Urinary bladder (tissue), 4 donors: ENCODE measurements around the gene DCAF8. TPM values are rescaled to one million over a fixed set of nuclear protein-coding genes. Genes with fewer than 3 reads are reported as not detected.

Source experiments
- DNase-seq: peaks from one replicate; pipeline ENCODE4 v3.0.0-alpha.2; 2015; ENCODE audit errors: extremely low spot score
- H3K27ac ChIP-seq: one replicate; pipeline ENCODE4 v1.5.1; 2013; ENCODE audit warnings: low read depth, mild to moderate bottlenecking, moderate library complexity
- H3K36me3 ChIP-seq: one replicate; pipeline ENCODE4 v1.6.1; 2013; ENCODE audit warnings: mild to moderate bottlenecking, moderate library complexity; ENCODE audit not compliant: insufficient read depth
- H3K4me1 ChIP-seq: one replicate; pipeline ENCODE4 v1.6.1; 2013; ENCODE audit warnings: mild to moderate bottlenecking, moderate library complexity; ENCODE audit not compliant: insufficient read depth
- H3K4me3 ChIP-seq: one replicate; pipeline ENCODE4 v1.5.1; 2013; ENCODE audit warnings: low read depth, low read length
- whole genome bisulfite sequencing: extraction: QIAGEN DNeasy Blood & Tissue Kit; methylation state at CpG from one replicate; pipeline ENCODE4 v1.1.7; 2013; 5-methylcytosine and 5-hydroxymethylcytosine counted together
- polyA plus RNA-seq: library from polyadenylated mRNA; stranded (reverse); fragments of 200-250 nt; gene quantifications from one replicate; pipeline ENCODE4 v1.2.3, GENCODE V29; 2013
- total RNA-seq: library from RNA; depleted of rRNA; stranded (reverse); fragments of >200 nt; gene quantifications from one replicate; pipeline ENCODE4 v1.2.3, GENCODE V29; 2014
- donor health status: healthy with polysubstance abuse.
- donor health status: healthy.

DCAF8 gene
- total and polyA plus RNA-seq, 2 donors = 92.9 to 123 TPM

DNA sequence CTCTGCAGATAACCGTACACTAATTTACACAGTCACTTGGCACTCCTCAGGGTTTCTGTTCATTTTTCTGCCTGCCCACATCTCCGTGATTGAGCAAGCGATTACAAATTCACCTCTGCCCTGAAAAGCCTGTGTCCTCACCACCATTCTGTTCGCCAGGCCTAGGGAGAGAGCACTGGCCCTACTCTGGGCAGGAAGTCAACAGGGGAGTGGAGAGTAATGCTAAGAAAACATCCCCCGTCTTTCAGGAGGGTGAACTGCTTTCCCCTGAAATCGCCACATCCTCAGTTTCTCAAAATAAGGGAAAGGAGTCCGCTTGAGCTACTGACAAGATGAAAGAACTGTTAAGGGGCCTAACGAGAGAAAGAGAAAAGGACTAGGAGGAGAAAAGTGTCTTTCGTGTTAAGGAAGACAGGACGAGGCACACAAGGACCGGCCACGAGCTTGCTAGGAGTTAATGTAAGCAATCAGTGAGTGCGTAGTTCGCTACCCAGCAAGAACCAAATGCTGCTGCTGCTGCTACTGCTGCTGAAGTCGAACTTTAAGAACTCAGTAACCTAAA lies 22.0 kb upstream of the DCAF8 start:
- Histone ChIP-seq H3K27ac (no peak overlapping the region), H3K4me1 (no peaks in the 10 kb centered on the region), H3K36me3 (no peaks in the 10 kb centered on the region), H3K4me3 (peak overlapping the region; percentile 75)
- DNase-seq = peak; percentile 23
- WGBS = under 1% methylated on average over 15 of the region's 15 CpGs

DNA sequence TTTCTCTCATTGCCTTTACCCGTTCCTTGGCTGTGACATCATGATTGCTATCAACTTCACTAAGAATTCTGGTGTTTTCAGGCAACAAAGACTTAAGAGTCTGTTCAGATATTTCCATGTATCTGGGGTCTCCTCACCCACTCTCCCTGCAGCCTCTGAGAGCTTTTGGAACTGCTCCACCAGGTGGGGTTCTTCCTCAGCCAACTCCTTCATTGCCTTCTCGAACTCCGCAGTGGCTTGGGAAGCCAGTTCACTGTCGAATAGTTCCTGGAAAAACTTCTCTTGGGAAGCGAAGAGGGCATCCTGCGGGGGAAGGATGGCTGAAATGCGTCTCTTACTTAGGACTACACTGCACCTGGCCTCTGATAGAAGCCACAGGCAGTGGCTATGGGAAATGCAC lies 20.5 kb upstream of the DCAF8 start:
- no peak for DNase-seq
- H3K4me1 ChIP-seq = no peaks in the 10 kb centered on the region
- H3K4me3 ChIP-seq = no peak overlapping the region
- H3K27ac ChIP-seq = no peak overlapping the region
- H3K36me3 ChIP-seq = peaks cover 1% of the 10 kb centered on the region
- 88% methylated on average over 7 of the region's 7 CpGs for WGBS

DNA sequence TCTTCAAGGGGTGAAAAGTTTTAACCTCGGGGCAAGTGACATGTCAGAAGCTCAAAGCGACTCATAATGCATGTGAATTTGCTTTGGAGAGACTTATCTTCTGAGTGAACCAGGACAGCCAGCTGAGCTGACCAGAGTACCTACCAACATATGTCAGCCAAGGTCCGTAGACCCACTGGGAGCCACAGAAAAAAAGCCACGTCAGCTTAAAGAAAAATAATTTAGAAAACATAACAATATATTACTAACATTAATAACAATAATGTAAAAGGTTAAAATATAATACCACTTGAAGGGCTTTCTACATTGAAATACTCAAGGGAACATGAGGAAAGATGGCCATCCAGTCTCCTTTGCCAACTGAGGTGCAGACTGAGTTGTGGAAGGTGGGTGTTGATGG lies 15.6 kb upstream of the DCAF8 start:
- 92% methylated on average over 4 of the region's 4 CpGs for WGBS
- Histone ChIP-seq H3K4me3 (no peak overlapping the region), H3K4me1 (no peaks in the 10 kb centered on the region), H3K36me3 (peaks cover 2% of the 10 kb centered on the region), H3K27ac (no peak overlapping the region)
- no peak for DNase-seq

DNA sequence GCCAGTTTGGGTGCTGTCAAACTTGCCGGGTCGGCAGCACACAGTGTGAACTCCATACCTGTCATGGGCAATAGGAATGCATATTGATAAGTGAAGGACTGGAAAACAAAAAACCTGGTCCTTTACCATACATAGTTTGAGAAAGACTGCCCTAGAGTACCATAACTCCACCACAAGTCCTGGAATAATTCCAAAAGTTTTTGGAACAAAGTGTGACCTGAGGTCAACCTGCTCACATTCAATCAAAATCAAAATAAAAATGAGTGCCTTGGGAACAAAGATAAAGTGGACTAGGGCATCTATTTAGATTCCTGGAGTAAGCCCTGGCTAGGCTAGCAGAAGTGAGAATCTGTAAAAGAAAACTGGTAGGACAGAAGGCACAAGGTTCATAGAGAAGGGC lies 15.0 kb upstream of the DCAF8 start:
- Histone ChIP-seq H3K36me3 (peaks cover 2% of the 10 kb centered on the region), H3K4me3 (no peak overlapping the region), H3K4me1 (no peaks in the 10 kb centered on the region), H3K27ac (no peak overlapping the region)
- WGBS = 90% methylated on average over 2 of the region's 2 CpGs
- no peak for DNase-seq

DNA sequence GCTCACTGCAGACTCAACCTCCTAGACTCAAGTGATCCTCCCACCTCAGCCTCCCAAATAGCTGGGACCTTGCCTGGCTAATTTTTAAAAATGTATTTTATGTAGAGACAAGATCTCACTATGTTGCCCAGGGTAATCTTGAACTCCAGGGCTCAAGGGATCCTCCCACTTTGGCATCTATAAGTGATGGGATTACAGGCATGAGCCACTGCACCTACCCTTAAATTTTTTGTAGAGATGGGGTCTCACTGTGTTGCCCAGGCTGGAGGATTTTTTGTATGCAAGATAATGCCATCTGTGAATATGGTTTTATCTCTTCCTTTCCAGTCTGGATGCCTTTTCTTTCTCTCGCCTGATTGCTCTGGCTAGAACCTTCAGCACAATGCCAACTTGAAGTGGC lies 8.7 kb upstream of the DCAF8 start:
- Histone ChIP-seq H3K4me1 (no peaks in the 10 kb centered on the region), H3K27ac (no peak overlapping the region), H3K36me3 (no peaks in the 10 kb centered on the region), H3K4me3 (no peak overlapping the region)
- no peak for DNase-seq
- 92% methylated on average over 1 of the region's 1 CpG for WGBS

DNA sequence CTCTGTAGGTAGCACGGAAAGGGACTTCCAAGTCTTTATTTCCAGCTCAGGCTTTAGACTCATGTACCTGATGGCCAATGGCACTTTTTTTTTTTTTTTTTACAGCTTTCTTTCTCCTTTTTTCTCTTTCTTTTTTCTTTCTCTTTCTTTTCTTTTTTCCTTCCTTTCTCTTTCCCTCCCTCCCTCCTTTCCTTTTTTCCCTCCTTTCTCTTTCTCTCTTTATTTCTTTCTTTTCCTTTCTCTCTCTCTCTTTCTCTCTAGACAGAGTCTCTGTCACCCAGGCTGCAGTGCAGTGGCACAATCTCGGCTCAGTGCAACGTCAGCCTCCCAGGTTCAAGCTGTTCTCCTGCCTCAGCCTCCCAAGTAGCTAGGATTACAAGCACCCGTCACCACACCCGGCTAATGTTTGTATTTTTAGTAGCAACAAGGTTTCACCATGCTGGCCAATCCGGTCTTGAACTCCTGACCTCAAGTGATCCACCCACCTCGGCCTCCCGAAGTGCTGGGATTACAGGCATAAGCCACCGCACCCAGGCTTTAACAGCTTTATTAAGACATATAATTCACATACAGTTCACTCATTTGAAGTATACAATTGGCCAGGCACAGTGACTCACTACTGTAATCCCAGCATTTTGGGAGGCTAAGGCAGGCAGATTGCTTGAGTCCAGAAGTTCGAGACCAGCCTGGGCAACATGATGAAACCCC lies 5.1 kb upstream of the DCAF8 start:
- no peak for DNase-seq
- 68% methylated on average over 10 of the region's 10 CpGs for WGBS
- Histone ChIP-seq H3K4me1 (no peaks in the 10 kb centered on the region), H3K4me3 (no peak overlapping the region), H3K36me3 (no peaks in the 10 kb centered on the region), H3K27ac (no peak overlapping the region)

DNA sequence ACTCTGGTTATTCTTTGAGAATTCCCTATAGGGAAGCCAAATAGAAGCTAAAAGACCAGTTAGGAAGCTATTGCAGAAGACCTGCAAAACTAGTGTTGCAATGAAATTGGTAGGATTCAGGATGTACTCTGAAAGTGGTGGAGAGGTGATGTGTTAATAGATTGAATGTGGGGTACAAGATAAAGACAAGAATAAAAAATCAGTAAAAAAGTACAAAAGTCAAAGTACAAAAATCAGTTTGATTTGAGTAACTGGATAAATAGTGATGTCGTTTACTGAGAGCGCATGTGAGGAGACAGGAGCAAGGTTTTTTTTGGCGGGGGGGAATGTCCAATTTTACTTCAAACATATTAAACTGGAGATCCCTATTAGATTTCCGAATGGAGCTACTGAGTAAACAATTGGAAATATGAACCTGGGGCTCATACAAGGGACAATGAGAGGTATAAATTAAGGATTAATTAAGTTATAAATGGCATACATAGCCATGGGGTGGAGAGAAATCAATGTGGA lies 2.5 kb upstream of the DCAF8 start:
- no peak for DNase-seq
- 79% methylated on average over 4 of the region's 4 CpGs for whole genome bisulfite sequencing
- H3K36me3 ChIP-seq = no peaks in the 10 kb centered on the region
- H3K4me1 ChIP-seq = no peaks in the 10 kb centered on the region
- no peak overlapping the region for H3K27ac ChIP-seq
- no peak overlapping the region for H3K4me3 ChIP-seq

DNA sequence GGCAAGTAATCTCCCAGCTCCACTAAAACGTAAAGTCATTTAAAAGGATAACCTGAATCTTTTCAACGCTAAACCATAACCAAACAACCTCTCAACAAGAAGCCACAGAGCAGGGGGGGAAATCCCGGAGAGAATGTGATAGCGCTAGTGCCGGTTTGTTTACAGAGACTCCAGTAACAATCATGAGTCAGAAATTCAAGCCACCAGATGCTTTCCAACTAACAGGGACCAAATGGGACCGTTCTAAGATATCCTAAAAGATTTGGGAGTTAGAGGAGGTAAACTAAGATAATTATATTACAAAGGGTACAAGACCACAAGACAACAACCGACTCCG lies 825 bp downstream of the DCAF8 start:
- no peaks in the 10 kb centered on the region for H3K36me3 ChIP-seq
- H3K27ac ChIP-seq = peak overlapping the region; percentile 93
- WGBS = 0% methylated on average over 8 of the region's 8 CpGs
- H3K4me3 ChIP-seq = peak overlapping the region; percentile 71
- peak; percentile 47 for DNase-seq
- no peaks in the 10 kb centered on the region for H3K4me1 ChIP-seq

DNA sequence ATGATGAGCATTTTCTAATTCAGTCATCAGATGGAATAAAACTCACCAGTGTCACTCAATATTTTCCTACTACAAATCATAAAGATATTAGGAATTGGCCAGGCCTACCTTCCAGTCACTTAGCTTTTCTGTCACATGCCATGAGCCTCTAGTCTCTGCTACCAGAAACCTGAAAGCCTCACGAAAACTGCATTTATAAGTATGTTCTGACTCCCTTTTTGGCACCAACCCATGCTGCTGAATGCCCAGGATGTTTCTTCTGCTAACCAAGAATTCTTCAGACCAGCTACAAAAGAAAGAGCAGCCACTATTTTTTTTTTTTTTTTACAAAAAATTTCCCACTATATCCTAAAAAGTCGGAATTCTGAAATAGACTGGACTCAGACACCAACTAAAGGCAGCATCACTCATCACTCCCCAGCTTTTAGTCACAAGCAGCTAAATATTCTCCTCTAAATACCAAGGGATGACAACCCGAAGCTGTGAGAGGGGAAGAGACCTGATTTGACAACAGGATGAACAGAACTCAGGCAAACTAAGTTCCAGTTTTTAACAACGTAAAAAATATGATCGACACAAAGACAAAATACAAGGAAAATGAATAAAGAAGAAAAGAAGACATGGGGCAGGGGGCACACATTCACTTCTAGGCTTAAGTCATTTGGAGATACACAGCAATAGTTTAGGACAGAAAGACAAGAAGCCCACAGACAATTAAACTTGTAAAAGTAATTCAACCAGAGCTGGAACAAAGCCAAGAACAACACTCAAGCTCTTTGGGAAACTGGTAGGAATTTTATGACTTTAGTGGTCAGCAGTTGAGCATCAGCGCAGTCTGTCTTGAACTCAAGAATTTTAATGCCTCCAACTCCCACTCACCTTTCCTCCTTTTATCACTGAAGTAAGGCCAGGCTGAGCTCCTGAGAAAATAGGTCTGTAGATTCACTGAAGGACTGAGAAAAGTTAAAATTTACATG lies 1.7 kb downstream of the DCAF8 start:
- DNase-seq = peak; percentile 36
- H3K27ac ChIP-seq = no peak overlapping the region
- no peaks in the 10 kb centered on the region for H3K4me1 ChIP-seq
- peak overlapping the region; percentile 71 for H3K4me3 ChIP-seq
- H3K36me3 ChIP-seq = no peaks in the 10 kb centered on the region
- WGBS = 20% methylated on average over 6 of the region's 6 CpGs

DNA sequence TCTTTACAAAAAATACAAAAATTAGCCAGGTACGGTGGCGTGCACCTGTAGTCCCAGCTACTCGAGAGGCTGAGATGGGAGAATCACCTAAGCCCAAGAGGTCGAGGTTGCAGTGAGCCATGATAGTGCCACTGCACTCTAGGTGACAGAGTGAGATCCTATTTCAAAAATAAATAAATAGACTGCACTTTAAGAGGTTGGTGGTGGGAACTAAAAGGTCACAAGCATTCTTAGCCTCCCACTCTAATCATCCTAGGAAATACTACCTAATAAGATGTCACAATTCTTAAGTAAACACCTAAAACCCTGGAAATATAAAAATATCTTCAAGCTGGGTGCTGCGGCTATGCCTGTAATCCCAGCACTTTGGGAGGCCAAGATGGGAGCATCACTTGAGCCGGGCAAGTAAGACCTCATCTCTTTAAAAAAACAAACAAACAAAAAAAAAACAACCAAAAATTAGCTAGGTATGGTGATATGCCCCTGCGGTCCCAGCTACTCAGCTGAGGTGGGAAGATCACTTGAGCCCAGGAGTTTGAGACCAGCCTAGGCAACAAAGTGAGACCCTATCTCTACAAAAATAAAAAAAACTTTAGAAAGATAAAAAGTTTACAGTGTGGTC lies 4.1 kb downstream of the DCAF8 start:
- WGBS = 93% methylated on average over 7 of the region's 7 CpGs
- H3K27ac ChIP-seq = no peak overlapping the region
- H3K36me3 ChIP-seq = no peaks in the 10 kb centered on the region
- DNase-seq = no peak
- no peak overlapping the region for H3K4me3 ChIP-seq
- H3K4me1 ChIP-seq = no peaks in the 10 kb centered on the region

DNA sequence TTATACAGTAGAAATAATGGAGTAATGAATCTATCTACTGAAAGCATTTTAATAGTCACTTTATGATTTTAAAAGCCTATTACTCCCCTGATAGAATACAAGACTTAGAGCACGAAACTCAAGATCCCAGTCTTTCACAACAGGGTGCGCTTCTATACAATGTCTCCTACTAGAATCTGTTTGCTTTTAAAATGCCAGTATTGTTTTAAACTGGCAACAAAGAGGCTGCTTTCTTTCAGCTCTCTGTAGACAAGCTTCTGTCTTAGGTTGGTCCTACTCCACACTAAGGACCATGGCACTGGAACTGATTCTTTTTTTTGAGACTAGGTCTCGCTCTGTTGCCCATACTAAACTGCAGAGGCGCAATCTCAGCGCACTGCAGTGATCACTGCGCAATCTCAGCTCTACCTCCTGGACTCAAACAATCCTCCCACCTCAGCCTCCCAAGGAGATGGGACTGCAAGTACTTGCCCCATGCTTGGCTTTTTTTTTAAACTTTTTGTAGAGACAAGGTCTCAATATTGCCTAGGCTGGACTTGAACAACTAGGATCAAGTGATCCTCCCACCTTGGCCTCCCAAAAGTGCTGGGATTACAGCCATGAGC lies 4.8 kb downstream of the DCAF8 start:
- Histone ChIP-seq H3K27ac (no peak overlapping the region), H3K4me1 (no peaks in the 10 kb centered on the region)
- 93% methylated on average over 6 of the region's 6 CpGs for WGBS

DNA sequence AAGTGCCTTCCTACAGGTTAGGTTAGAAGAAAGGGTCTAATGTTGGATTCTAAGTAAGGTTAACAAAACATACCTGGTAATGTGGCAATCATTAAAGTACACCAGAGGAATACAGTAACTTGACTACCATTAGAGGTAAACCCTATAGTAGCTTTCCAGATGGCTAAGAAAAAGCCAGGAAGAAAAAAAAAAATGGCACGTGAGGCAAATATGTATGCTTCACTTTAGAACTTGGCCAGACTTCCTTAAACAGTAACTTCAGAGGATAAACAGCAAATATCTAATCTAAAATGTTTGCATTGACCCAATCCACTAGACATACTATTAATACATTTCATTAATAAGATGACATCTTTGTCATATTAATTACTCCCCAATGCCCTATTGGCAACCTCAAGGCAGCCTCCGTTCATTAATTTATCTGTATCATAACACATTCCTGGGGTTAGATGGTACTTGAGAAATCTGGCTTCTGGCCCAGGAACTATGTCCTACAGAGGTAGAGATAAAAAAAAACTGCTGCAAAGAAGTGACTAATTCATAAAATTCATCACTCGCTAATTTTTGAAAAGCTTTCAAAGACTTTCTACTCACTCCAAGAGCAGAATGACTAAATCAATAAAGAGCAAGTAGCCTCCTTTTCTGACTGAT lies 5.8 kb downstream of the DCAF8 start:
- Histone ChIP-seq H3K4me1 (no peaks in the 10 kb centered on the region), H3K4me3 (no peak overlapping the region), H3K36me3 (no peaks in the 10 kb centered on the region), H3K27ac (no peak overlapping the region)
- DNase-seq = no peak
- 30% methylated on average over 3 of the region's 3 CpGs for WGBS

More for the DNA sequence above, 4.8 kb downstream of the DCAF8 start:
- no peak for DNase-seq
- Histone ChIP-seq H3K36me3 (no peaks in the 10 kb centered on the region), H3K4me3 (no peak overlapping the region)
